ENCODE data around the gene NRP2.

DNA sequence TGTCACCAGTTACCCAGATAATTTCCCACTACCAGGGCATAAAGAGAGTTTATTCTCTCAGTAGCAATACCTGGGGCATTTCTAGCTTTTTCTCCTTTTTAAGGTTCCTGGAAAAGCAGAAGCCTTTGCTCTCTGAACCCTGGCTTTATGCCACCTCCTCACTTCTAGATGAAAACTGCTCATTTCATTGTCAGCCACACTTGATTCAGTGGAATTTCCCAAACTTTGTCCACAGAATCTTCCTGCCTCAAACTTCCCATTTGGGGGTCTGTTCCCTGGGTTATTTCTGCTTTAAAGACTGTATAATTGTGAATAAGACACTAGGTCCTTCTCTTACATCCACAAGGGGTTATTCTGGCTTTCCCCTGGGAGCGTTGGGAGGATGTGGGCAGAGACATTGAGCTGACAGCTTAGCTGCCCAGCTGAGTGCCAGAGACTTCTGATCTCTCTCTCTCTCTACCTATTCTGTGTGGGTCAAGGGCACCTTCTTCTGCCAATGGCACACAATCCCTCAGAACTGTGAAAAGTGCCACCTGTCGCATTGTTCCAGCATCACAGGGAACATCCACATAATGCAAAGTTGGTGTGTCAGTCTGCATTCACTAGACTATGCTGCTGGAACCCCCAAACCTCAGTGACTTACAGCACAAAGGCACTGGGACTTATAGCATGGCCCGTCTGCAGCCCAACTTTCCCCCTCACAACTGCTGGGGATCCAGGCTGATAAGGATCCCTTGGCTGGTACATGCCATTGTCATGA, 19.9 kb upstream of the NRP2 start:
- TF ChIP-seq, protein P1, sequence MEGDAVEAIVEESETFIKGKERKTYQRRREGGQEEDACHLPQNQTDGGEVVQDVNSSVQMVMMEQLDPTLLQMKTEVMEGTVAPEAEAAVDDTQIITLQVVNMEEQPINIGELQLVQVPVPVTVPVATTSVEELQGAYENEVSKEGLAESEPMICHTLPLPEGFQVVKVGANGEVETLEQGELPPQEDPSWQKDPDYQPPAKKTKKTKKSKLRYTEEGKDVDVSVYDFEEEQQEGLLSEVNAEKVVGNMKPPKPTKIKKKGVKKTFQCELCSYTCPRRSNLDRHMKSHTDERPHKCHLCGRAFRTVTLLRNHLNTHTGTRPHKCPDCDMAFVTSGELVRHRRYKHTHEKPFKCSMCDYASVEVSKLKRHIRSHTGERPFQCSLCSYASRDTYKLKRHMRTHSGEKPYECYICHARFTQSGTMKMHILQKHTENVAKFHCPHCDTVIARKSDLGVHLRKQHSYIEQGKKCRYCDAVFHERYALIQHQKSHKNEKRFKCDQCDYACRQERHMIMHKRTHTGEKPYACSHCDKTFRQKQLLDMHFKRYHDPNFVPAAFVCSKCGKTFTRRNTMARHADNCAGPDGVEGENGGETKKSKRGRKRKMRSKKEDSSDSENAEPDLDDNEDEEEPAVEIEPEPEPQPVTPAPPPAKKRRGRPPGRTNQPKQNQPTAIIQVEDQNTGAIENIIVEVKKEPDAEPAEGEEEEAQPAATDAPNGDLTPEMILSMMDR (IDR thresholded peaks at IDR 0.05): no peak
- TF ChIP-seq, protein P2, sequence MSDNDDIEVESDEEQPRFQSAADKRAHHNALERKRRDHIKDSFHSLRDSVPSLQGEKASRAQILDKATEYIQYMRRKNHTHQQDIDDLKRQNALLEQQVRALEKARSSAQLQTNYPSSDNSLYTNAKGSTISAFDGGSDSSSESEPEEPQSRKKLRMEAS (IDR thresholded peaks at IDR 0.05): no peak
- no peak for TF ChIP-seq HOXB13 (CRISPR knock-in tag; IDR thresholded peaks at IDR 0.05; ENCODE audit: low read depth)
- no peak for TF ChIP-seq POLR2AphosphoS2 (conservative IDR thresholded peaks at IDR 0.05; ENCODE audit: low read length)
- no peak for TF ChIP-seq POLR2A (IDR thresholded peaks at IDR 0.05; ENCODE audit: low read length)
- no peak for TF ChIP-seq MAZ (IDR thresholded peaks at IDR 0.05; ENCODE audit: borderline replicate concordance, low read depth, low read length)
- TF ChIP-seq, protein P3, sequence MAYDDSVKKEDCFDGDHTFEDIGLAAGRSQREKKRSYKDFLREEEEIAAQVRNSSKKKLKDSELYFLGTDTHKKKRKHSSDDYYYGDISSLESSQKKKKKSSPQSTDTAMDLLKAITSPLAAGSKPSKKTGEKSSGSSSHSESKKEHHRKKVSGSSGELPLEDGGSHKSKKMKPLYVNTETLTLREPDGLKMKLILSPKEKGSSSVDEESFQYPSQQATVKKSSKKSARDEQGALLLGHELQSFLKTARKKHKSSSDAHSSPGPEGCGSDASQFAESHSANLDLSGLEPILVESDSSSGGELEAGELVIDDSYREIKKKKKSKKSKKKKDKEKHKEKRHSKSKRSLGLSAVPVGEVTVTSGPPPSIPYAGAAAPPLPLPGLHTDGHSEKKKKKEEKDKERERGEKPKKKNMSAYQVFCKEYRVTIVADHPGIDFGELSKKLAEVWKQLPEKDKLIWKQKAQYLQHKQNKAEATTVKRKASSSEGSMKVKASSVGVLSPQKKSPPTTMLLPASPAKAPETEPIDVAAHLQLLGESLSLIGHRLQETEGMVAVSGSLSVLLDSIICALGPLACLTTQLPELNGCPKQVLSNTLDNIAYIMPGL (CRISPR knock-in tag; IDR thresholded peaks at IDR 0.05; ENCODE audit: borderline replicate concordance): no peak
- TF ChIP-seq SREBF2 (IDR thresholded peaks at IDR 0.05): no peak

Data from A549 (cell line).